Measurements from ENCODE around the gene CORO6.
A peak's percentile ranks its signal among the peaks of the same experiment; 100 is the strongest.

CORO6 gene

DNA sequence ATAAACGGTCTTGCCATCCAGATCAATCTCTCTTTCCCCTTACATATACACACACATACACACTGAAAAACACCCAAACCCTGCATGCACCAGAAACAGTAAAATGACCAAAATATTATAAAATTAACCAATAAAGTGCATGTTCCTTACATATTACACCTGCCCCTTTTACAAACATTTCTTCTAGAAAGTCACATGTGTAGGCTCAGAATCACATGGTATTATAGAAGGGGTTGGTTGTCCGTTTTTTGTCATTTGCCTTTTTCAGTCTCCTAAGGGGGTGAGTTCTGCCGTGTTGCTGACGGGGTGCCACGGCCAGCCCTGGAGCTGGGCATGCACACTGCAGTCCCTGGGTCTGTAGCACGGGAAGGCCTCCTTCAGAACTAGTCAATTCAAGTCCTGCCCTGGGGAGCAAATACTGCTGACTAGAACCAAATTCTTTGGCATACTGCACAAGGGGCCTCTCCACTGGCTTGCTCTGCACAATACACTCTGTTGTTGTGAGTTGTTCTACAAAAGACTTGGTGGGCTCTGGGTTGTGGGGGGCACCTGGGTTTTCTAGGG, 8.0 kb upstream of the CORO6 start:
- DNase-seq (ENCODE audit: low read depth) = no peak

DNA sequence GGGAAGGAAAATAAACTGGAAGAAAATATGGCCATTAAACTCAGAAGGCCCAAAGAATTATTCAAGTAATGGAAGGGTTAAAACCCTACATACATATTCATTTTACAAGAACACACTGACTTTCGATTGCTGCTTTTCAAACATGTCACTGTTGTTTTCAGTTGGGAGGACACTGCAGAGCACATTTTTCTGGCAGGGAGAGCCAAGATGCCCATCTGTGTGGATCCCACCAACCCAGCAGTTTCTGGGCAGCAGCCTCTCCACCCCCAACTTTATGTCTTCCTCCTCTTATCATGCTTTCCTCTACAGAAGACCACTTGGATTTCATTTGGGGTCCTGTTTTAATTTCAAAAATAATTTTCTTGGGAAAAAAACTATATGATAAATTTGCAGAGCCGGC, 7.1 kb upstream of the CORO6 start:
- no peak for DNase-seq (ENCODE audit: low read depth)

GRCh38 chr17:29628644-29629043, 5.9 kb upstream of the CORO6 start:
- no peak for DNase-seq (ENCODE audit: low read depth)

DNA sequence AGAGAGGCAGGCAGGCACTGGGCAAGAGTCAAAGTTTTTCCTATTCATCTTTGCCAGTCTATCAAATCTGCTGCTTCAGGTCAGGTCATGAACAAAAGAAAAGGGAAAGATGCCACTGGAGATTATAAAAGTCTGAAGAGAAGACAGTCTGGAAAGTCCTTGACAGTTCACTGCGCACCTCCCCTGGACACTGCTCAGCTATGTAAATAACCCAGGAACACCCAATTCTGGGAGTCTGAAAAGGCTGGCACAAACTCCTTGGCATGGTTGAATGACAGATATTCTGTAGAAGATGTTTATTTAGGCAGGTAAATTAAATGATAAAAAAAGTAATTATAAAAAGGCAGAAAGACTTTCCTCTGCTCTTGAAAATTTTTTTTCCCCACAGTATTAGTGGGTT, 5.2 kb upstream of the CORO6 start:
- no peak for DNase-seq (ENCODE audit: low read depth)

- no peak for DNase-seq (ENCODE audit: low read depth)
Observed at GRCh38 chr17:29625037-29625750, 2.5 kb upstream of the CORO6 start.

DNA sequence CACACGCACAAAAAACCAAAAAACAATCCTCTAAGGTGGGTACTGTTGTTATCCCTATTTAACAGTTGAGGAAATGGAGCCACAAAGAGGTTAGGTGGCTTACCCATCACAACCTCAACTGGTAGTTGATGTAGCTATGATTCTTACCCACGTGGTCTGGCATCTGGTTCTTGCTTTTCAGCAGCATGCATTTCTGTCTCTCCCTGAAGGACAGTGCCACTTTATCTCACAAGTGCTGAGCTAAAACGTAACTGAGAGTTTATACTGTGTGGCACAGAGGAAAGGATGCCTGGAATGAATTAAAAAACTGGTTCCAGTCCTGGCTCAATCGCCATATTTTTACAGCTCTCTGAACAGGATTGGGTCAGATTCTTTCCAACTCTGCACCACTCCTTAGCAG, 1.9 kb upstream of the CORO6 start:
- DNase-seq (ENCODE audit: low read depth) = no peak

GRCh38 chr17:29623283-29623647, 553 bp upstream of the CORO6 start:
- DNase-seq (ENCODE audit: low read depth) = no peak

GRCh38 chr17:29621751-29622194, 939 bp downstream of the CORO6 start:
- no peak for DNase-seq (ENCODE audit: low read depth)

DNA sequence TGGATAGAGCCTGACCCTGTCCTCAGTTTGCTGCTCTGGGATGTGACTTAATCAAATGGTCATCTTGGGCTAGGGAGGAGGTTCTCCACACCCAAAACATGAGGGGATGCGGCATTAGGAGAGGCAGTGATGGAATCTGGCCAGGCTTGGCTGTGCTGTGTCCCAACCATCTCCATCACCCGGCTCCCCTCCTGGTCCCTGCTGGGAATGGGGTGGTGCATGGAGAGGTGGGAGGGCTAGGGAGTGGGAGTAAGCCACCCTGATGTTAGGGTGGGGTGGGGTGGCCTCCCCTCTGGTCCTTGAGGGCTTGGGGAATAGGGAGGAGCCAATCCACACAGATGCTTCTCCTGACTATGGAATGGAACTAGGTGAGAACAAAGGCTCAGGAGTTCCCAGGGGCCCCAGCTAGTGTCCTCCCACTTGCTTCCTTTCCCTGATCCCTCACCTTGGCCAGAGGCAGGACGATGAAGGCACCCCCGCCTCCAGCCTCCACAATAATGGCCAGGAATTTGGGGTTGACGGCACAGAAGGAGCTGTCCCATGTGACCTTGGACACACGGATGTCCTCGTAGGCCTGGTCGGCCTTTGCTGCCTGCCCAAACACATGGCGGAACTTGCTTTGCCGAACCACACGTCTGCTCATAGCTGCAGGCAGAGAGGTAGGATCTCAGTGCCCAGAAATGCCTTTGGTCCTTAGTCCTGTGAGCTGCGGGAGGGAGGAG, 1.8 kb downstream of the CORO6 start:
- no peak for DNase-seq (ENCODE audit: low read depth)

GRCh38 chr17:29620271-29620670, 2.4 kb downstream of the CORO6 start:
- no peak for DNase-seq (ENCODE audit: low read depth)

- no peak for DNase-seq (ENCODE audit: low read depth)
Observed at GRCh38 chr17:29619251-29619650, 3.5 kb downstream of the CORO6 start.

DNA sequence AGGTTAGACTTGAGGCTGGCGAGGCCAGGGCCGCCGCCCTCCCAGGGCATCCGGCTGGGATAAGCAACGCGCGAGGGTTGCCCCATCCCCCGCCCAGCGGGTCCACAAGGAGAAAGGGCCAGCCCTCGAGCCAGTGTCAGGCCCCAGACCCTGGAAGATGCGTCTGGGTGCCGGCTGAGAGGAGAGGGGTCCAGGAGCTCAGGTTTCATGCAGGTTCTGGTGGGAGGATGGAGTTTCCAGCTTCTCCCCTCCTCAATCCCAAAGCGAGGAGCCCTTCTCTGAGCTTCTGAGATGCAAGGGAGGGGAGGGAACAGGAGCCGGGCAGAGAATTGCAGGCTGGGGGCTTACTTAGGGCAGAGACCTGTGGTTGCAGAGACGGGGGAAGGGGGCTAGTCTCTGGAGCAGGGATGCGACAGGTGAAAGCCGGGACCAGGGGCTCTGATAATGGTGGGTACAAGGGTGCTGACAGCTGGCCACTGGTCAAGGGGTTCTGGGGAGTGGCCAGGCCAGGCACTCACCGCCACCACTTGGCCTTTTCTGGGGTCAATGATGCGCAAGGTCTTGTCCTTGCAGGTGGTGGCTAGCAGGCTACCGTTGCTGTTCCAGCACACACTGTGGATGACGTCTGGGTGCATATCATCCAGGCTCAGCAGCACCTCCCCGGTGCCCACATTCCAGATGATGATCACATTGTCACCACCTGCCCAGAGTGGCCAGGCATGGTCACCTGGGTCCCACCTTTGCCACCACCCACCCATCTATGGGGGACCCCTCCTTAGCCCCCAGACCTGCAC, 4.2 kb downstream of the CORO6 start:
- DNase-seq (ENCODE audit: low read depth) = no peak

GRCh38 chr17:29617481-29618271, 5.0 kb downstream of the CORO6 start:
- DNase-seq (ENCODE audit: low read depth) = peak; percentile 85

DNA sequence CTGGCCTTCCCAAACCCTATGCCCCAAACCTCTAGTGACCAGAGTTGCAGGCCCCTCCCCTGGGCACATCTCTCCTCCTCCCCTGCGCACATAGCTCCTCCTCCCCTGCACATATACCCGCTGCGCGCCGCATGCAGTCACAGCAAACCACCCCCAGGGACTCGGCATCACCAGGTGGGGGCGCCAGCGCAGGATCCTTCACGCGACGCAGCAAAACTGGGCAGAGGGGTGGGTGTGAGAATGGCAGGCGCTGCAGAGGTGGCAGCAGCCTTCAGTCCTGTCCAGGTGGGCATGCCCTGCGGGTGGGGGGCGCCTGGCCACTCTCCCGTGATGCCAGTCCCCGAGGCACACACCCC, 5.6 kb downstream of the CORO6 start:
- peak; percentile 82 for DNase-seq (ENCODE audit: low read depth)

GRCh38 chr17:29616300-29617048, 6.2 kb downstream of the CORO6 start:
- DNase-seq (ENCODE audit: low read depth) = no peak

DNA sequence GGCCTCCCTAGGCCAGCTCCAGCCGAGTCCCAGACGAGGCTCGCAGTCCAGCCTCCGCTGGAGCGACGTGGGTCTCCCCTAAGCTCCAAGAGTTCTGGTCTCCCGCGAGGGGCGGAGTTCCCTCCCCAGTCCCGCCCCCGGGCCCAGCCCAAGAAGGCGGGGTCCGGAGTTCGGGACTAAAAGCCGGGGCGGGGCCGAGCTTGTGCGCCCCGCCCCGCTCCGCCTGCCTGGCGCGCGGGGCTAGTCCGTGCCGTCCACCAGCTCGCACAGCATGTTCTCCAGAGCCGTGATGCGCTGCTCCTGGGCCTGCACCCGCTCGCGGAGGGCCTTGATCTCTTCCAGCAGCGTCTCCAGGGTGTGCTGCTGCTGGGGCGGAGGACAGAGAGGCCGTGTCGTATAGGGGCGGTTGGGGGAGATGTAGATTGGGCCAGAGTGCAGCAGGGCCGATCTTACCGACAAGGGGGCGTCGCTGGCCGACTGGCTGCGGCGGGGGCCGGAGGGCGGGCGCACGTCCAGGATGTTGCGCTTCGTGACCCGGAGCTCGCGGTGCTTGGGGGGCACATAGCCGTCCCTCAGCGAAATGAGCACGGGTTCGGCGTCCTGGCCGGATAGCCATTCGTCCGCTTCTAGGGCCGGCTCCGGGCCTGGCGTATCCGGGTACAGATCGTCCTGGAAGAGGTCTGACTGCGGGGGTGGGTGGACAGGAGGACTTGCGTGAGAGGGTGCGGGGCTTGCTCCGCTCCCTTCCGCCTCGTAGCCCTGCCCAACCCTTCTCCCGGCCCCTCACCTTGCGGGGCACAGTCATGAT, 7.0 kb downstream of the CORO6 start:
- DNase-seq (ENCODE audit: low read depth) = peak; percentile 73

- no peak for DNase-seq (ENCODE audit: low read depth)
Observed at GRCh38 chr17:29615048-29615385, 7.7 kb downstream of the CORO6 start.

DNA sequence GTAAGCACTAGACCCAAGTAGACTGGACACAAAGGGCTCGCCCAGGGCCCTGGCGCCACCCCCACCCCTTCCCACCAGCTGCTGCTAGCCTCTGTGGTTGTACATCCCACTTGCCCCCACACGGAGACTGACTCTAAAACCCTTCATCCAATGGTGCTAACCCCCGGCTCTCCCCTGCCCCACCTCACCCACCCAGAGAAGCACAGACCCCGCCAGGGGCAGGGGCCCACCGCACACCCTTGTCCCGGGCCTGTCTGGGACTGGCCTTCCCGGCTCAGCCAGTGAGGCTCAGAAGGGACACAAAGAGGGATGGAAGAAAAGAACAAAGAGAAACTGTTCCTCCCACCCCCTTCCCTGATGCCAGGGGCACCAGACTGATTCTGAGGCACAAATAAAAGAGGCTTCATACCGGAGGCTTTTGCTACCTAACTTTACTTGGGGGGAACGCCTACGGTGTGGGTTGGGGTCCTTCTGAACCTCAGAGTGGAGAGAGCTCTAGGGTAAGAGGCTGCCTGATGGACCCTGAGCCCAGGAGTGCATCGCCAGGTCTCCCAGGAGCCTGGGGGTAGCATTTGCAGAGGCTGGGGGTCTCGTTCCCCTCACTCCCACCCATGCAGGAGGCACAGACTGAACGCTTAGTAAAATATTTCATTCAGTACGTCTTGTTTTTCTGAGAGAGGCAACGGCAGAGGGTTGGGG, 8.2 kb downstream of the CORO6 start:
- no peak for DNase-seq (ENCODE audit: low read depth)

- DNase-seq (ENCODE audit: low read depth) = no peak
Observed at GRCh38 chr17:29613856-29614255, 8.9 kb downstream of the CORO6 start.

GRCh38 chr17:29613352-29613837, 9.3 kb downstream of the CORO6 start:
- peak; percentile 90 for DNase-seq (ENCODE audit: low read depth)
